ENCODE results near the gene CLDN15.

DNA sequence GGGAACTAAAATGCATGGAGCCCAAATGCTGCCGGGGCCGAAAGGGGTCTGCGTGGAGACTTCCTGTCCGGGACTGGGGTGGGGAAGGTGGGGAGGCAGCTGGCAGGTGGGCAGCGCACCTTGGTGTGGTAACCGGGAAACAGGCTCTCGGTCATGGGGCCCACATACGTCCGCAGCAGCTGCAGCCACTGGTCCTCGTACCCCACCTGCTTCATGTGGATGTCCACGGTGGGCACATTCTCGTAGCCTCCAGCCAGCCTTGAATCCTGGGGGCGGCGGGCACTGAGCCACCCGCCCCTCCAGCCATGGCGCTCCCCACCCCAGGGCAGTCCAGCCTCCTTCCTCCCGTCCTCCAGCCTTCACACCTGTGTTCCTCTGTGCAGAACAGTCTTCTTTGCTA is 30.1 kb downstream of the CLDN15 start:
- no peak for TF ChIP-seq POLR2A (IDR thresholded peaks at IDR 0.05; ENCODE audit: low read depth, low read length)
- TF ChIP-seq POLR2AphosphoS5 (IDR thresholded peaks at IDR 0.05; ENCODE audit: low read depth, low read length) = no peak
- no peak for TF ChIP-seq TAF1 (IDR thresholded peaks at IDR 0.05; ENCODE audit: low read depth, low read length)
